SK-N-MC (cell line): ENCODE measurements around the gene SCN1B.

Source experiments
- EZH2 ChIP-seq: fragments of 200-600 bp; sonication (generic); IDR thresholded peaks from one replicate; pipeline ENCODE4 v1.6.1; 2017; ENCODE audit warnings: antibody characterized with exemption
- POLR2AphosphoS5 ChIP-seq: IDR thresholded peaks from 2 replicates; pipeline ENCODE4 v1.6.1; 2012; ENCODE audit warnings: mild to moderate bottlenecking, low read depth, low read length, borderline replicate concordance

GRCh38 chr19:34988119-34988518 is 42.2 kb upstream of the SCN1B start:
- TF ChIP-seq POLR2AphosphoS5 (no peak), EZH2 (no peak)
